Adipocyte (in vitro differentiated cells): Measurements from ENCODE around the gene ANKS1A.
"Not testable (repeated sequence)": the region's sequence is repeated elsewhere in the genome, so short reads cannot be mapped to it uniquely, and the experiment has no call there.

Source experiments
- DNase-seq: peaks from one replicate; pipeline ENCODE4 v3.0.0-alpha.2; 2015; ENCODE audit warnings: low read depth
- H3K27me3 ChIP-seq: replicated peaks from 2 replicates; pipeline ENCODE4 v1.7.0; 2013; ENCODE audit warnings: mild to moderate bottlenecking, low read length, moderate library complexity; ENCODE audit not compliant: control insufficient read depth, insufficient read depth
- H3K36me3 ChIP-seq: 2 replicates; pipeline ENCODE4 v1.7.0; 2013; ENCODE audit warnings: low read length, mild to moderate bottlenecking, moderate library complexity; ENCODE audit not compliant: control insufficient read depth, insufficient read depth, severe bottlenecking
- H3K4me1 ChIP-seq: 2 replicates; pipeline ENCODE4 v1.7.0; 2013; ENCODE audit warnings: mild to moderate bottlenecking, low read length, moderate library complexity; ENCODE audit not compliant: control insufficient read depth, insufficient read depth
- H3K4me3 ChIP-seq: 2 replicates; pipeline ENCODE4 v1.7.0; 2013; ENCODE audit warnings: mild to moderate bottlenecking, low read length, moderate library complexity
- H3K9ac ChIP-seq: 2 replicates; pipeline ENCODE4 v1.7.0; 2013; ENCODE audit warnings: mild to moderate bottlenecking, low read length, moderate library complexity
- H3K9me3 ChIP-seq: 2 replicates; pipeline ENCODE4 v1.7.0; 2013; ENCODE audit warnings: mild to moderate bottlenecking, low read length, moderate library complexity; ENCODE audit not compliant: control insufficient read depth

ANKS1A gene

GRCh38 chr6:34866509-34866908, 22.5 kb upstream of the ANKS1A start:
- H3K9ac ChIP-seq: no peak overlapping the region
- peaks cover 64% of the 10 kb centered on the region for H3K36me3 ChIP-seq
- H3K9me3 ChIP-seq: no peaks in the 10 kb centered on the region
- H3K4me3 ChIP-seq: no peak overlapping the region
- H3K27me3 ChIP-seq: no peaks in the 10 kb centered on the region
- H3K4me1 ChIP-seq: peaks cover 4% of the 10 kb centered on the region
- DNase-seq: no peak

GRCh38 chr6:34867484-34867883, 21.6 kb upstream of the ANKS1A start:
- Histone ChIP-seq H3K4me3 (no peak overlapping the region), H3K36me3 (peaks cover 70% of the 10 kb centered on the region), H3K4me1 (peaks cover 4% of the 10 kb centered on the region), H3K9me3 (no peaks in the 10 kb centered on the region), H3K9ac (no peak overlapping the region), H3K27me3 (no peaks in the 10 kb centered on the region)
- no peak for DNase-seq

GRCh38 chr6:34871853-34872252, 17.2 kb upstream of the ANKS1A start:
- H3K9ac ChIP-seq: no peak overlapping the region
- H3K4me3 ChIP-seq: no peak overlapping the region
- no peaks in the 10 kb centered on the region for H3K9me3 ChIP-seq
- no peaks in the 10 kb centered on the region for H3K4me1 ChIP-seq
- no peaks in the 10 kb centered on the region for H3K27me3 ChIP-seq
- H3K36me3 ChIP-seq: peaks cover 87% of the 10 kb centered on the region
- no peak for DNase-seq

GRCh38 chr6:34872332-34872731, 16.7 kb upstream of the ANKS1A start:
- H3K9ac ChIP-seq: no peak overlapping the region
- DNase-seq: no peak
- H3K27me3 ChIP-seq: no peaks in the 10 kb centered on the region
- peaks cover 89% of the 10 kb centered on the region for H3K36me3 ChIP-seq
- no peaks in the 10 kb centered on the region for H3K9me3 ChIP-seq
- no peaks in the 10 kb centered on the region for H3K4me1 ChIP-seq
- no peak overlapping the region for H3K4me3 ChIP-seq

- Histone ChIP-seq H3K4me1 (no peaks in the 10 kb centered on the region), H3K9ac (no peak overlapping the region), H3K36me3 (peaks cover 94% of the 10 kb centered on the region), H3K27me3 (no peaks in the 10 kb centered on the region), H3K4me3 (no peak overlapping the region), H3K9me3 (no peaks in the 10 kb centered on the region)
- DNase-seq: no peak
These were observed 13.5 kb upstream of the ANKS1A start for GRCh38 chr6:34875292-34876213.

- no peaks in the 10 kb centered on the region for H3K27me3 ChIP-seq
- no peak overlapping the region for H3K9ac ChIP-seq
- no peaks in the 10 kb centered on the region for H3K4me1 ChIP-seq
- no peak overlapping the region for H3K4me3 ChIP-seq
- no peaks in the 10 kb centered on the region for H3K9me3 ChIP-seq
- no peak for DNase-seq
- peaks cover 94% of the 10 kb centered on the region for H3K36me3 ChIP-seq
These were observed 12.6 kb upstream of the ANKS1A start for GRCh38 chr6:34876472-34876871.

- Histone ChIP-seq H3K9me3 (no peaks in the 10 kb centered on the region), H3K9ac (no peak overlapping the region), H3K4me1 (no peaks in the 10 kb centered on the region), H3K27me3 (no peaks in the 10 kb centered on the region), H3K36me3 (peaks cover 87% of the 10 kb centered on the region), H3K4me3 (no peak overlapping the region)
- DNase-seq: no peak
These were observed 11.8 kb upstream of the ANKS1A start for GRCh38 chr6:34877259-34877658.

GRCh38 chr6:34877869-34878485, 11.1 kb upstream of the ANKS1A start:
- H3K27me3 ChIP-seq: no peaks in the 10 kb centered on the region
- H3K9ac ChIP-seq: no peak overlapping the region
- peaks cover 80% of the 10 kb centered on the region for H3K36me3 ChIP-seq
- no peak for DNase-seq
- no peak overlapping the region for H3K4me3 ChIP-seq
- H3K9me3 ChIP-seq: no peaks in the 10 kb centered on the region
- no peaks in the 10 kb centered on the region for H3K4me1 ChIP-seq

GRCh38 chr6:34884073-34884472, 5.0 kb upstream of the ANKS1A start:
- H3K4me1 ChIP-seq: peaks cover 12% of the 10 kb centered on the region
- peaks cover 26% of the 10 kb centered on the region for H3K36me3 ChIP-seq
- not testable (repeated sequence) for DNase-seq, H3K27me3 ChIP-seq, H3K9me3 ChIP-seq, H3K9ac ChIP-seq, H3K4me3 ChIP-seq

- Histone ChIP-seq H3K27me3 (no peaks in the 10 kb centered on the region), H3K4me3 (no peak overlapping the region), H3K9me3 (no peaks in the 10 kb centered on the region), H3K36me3 (peaks cover 19% of the 10 kb centered on the region), H3K9ac (no peak overlapping the region), H3K4me1 (peaks cover 13% of the 10 kb centered on the region)
- no peak for DNase-seq
These were observed 4.1 kb upstream of the ANKS1A start for GRCh38 chr6:34884996-34885395.

GRCh38 chr6:34885837-34886236, 3.2 kb upstream of the ANKS1A start:
- H3K27me3 ChIP-seq, H3K9me3 ChIP-seq, H3K9ac ChIP-seq, DNase-seq, H3K4me3 ChIP-seq: not testable (repeated sequence)
- Histone ChIP-seq H3K36me3 (peaks cover 11% of the 10 kb centered on the region), H3K4me1 (peaks cover 20% of the 10 kb centered on the region)
